Mesendoderm (in vitro differentiated cells): Measurements from ENCODE around the gene TIMELESS.

ENCODE experiments used
- DNase-seq: peaks from one replicate; pipeline ENCODE4 v3.0.0; 2013
- H2AK5ac ChIP-seq: 2 replicates; pipeline ENCODE4 v1.6.1; 2013; ENCODE audit warnings: low read length, inconsistent platforms
- H2BK120ac ChIP-seq: 2 replicates; pipeline ENCODE4 v1.6.1; 2013; ENCODE audit warnings: low read depth, mild to moderate bottlenecking, low read length, moderate library complexity, mixed read lengths
- H2BK15ac ChIP-seq: replicated peaks from 2 replicates; pipeline ENCODE4 v1.6.1; 2013; ENCODE audit warnings: low read depth, mild to moderate bottlenecking, moderate library complexity
- H2BK5ac ChIP-seq: 2 replicates; pipeline ENCODE4 v1.6.1; 2013; ENCODE audit warnings: low read length, inconsistent platforms
- H3K18ac ChIP-seq: 2 replicates; pipeline ENCODE4 v1.6.1; 2013; ENCODE audit warnings: mild to moderate bottlenecking, low read length, mixed read lengths
- H3K23ac ChIP-seq: one replicate; pipeline ENCODE4 v1.6.1; 2013; ENCODE audit warnings: low read length
- H3K27ac ChIP-seq: 2 replicates; pipeline ENCODE4 v1.5.1; 2013; ENCODE audit warnings: low read depth, mild to moderate bottlenecking, inconsistent platforms, low read length, moderate library complexity
- H3K27me3 ChIP-seq: 2 replicates; pipeline ENCODE4 v1.6.1; 2013; ENCODE audit warnings: low read length, control low read depth, mild to moderate bottlenecking, inconsistent platforms; ENCODE audit not compliant: insufficient read depth, poor library complexity
- H3K36me3 ChIP-seq: 2 replicates; pipeline ENCODE4 v1.6.1; 2013; ENCODE audit warnings: low read length, inconsistent platforms; ENCODE audit not compliant: control insufficient read depth, insufficient read depth
- H3K4ac ChIP-seq: one replicate; pipeline ENCODE4 v1.6.1; 2013; ENCODE audit warnings: low read depth, mild to moderate bottlenecking, low read length, moderate library complexity
- H3K4me1 ChIP-seq: 2 replicates; pipeline ENCODE4 v1.6.1; 2013; ENCODE audit warnings: low read depth, low read length, inconsistent platforms; ENCODE audit not compliant: control insufficient read depth
- H3K4me2 ChIP-seq: 2 replicates; pipeline ENCODE4 v1.6.1; 2013; ENCODE audit warnings: low read length
- H3K4me3 ChIP-seq: 2 replicates; pipeline ENCODE4 v1.5.1; 2013; ENCODE audit warnings: mild to moderate bottlenecking, low read length
- H3K56ac ChIP-seq: one replicate; pipeline ENCODE4 v1.6.1; 2013; ENCODE audit warnings: low read length
- H3K79me1 ChIP-seq: 2 replicates; pipeline ENCODE4 v1.6.1; 2013; ENCODE audit warnings: low read length, inconsistent platforms
- H3K79me2 ChIP-seq: 2 replicates; pipeline ENCODE4 v1.6.1; 2013; ENCODE audit warnings: mild to moderate bottlenecking, low read length; ENCODE audit not compliant: control insufficient read depth, insufficient read depth
- H3K9ac ChIP-seq: 2 replicates; pipeline ENCODE4 v1.6.1; 2013; ENCODE audit warnings: low read length, inconsistent platforms
- H4K5ac ChIP-seq: one replicate; pipeline ENCODE4 v1.6.1; 2013; ENCODE audit warnings: low read length
- H4K8ac ChIP-seq: one replicate; pipeline ENCODE4 v1.6.1; 2013; ENCODE audit warnings: low read depth, mild to moderate bottlenecking, control low read depth, low read length, moderate library complexity
- WGBS: extraction: QIAGEN DNeasy Blood & Tissue Kit; methylation state at CpG from one replicate; pipeline ENCODE4 v1.1.7; 2013; ENCODE audit warnings: low lambda C conversion rate, missing lambda C conversion rate; ENCODE audit not compliant: insufficient coverage; ENCODE audit errors: extremely low coverage; 5-methylcytosine and 5-hydroxymethylcytosine counted together

The TIMELESS gene

GRCh38 chr12:56484566-56484965, 35.3 kb upstream of the TIMELESS start:
- Histone ChIP-seq H3K4me1 (no peaks in the 10 kb centered on the region), H3K9ac (no peak overlapping the region), H3K79me2 (no peaks in the 10 kb centered on the region), H3K27me3 (peaks cover 12% of the 10 kb centered on the region), H3K36me3 (no peaks in the 10 kb centered on the region), H3K23ac (no peak overlapping the region), H3K4me3 (no peak overlapping the region), H3K27ac (no peak overlapping the region), H3K56ac (no peak overlapping the region), H2AK5ac (no peak overlapping the region), H2BK120ac (no peak overlapping the region), H4K8ac (no peak overlapping the region), H3K79me1 (no peaks in the 10 kb centered on the region), H2BK5ac (no peak overlapping the region), H3K4ac (no peak overlapping the region), H3K18ac (no peak overlapping the region), H3K4me2 (no peak overlapping the region), H4K5ac (no peak overlapping the region), H2BK15ac (no peak overlapping the region)
- no peak for DNase-seq
- WGBS = no CpG with 5 or more reads among the region's 1 CpG

- Histone ChIP-seq H4K5ac (no peak overlapping the region), H3K56ac (no peak overlapping the region), H2BK5ac (no peak overlapping the region), H3K18ac (no peak overlapping the region), H3K4me3 (no peak overlapping the region), H3K27ac (no peak overlapping the region), H4K8ac (no peak overlapping the region), H3K23ac (no peak overlapping the region), H3K9ac (no peak overlapping the region), H3K4me1 (no peaks in the 10 kb centered on the region), H2BK120ac (no peak overlapping the region), H3K79me2 (no peaks in the 10 kb centered on the region), H2BK15ac (no peak overlapping the region), H3K36me3 (no peaks in the 10 kb centered on the region), H3K4me2 (no peak overlapping the region), H2AK5ac (no peak overlapping the region), H3K79me1 (no peaks in the 10 kb centered on the region), H3K4ac (no peak overlapping the region), H3K27me3 (no peaks in the 10 kb centered on the region)
- DNase-seq = no peak
- no CpG with 5 or more reads among the region's 7 CpGs for WGBS
Observed at GRCh38 chr12:56479625-56480024, 30.4 kb upstream of the TIMELESS start.

DNA sequence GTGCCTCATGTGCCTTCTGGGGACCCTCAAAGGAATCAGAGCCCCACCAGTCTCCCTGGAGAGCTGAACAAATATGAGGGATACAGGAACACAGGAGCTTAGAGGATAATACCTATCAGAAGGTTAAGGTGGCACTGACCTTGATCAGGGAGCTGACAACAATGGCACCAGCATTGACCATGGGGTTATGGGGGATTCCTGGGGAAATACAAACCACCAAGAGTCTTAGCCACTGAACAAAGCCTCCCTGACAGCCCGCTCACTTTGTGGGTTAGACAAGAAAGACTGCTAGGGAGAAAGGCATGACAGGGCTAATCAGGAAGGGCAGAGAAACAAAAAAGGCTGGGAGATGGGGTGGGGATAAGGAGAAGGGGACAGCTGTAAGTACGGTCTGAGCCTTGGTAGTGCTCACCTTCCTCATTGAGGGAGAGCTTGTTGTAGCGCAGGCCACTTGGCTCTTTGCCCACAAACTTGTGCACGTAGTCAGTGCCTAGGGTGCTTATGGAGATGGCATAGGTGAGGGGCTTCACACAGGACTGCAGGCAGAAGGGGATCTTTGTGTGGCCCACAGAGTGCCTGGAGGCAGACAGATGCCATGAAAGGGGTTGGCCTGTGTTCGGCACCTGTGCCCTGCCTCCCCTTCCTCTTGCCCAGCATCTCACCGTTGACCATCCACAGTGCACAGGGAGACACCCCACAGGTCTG, 28.4 kb upstream of the TIMELESS start:
- no peak overlapping the region for H3K18ac ChIP-seq
- H2BK15ac ChIP-seq = no peak overlapping the region
- no peak overlapping the region for H2BK5ac ChIP-seq
- no peak overlapping the region for H3K4me3 ChIP-seq
- H3K79me1 ChIP-seq = no peaks in the 10 kb centered on the region
- H3K4me1 ChIP-seq = no peaks in the 10 kb centered on the region
- DNase-seq = no peak
- no peak overlapping the region for H4K8ac ChIP-seq
- H3K9ac ChIP-seq = no peak overlapping the region
- H3K79me2 ChIP-seq = no peaks in the 10 kb centered on the region
- H4K5ac ChIP-seq = no peak overlapping the region
- no peak overlapping the region for H3K56ac ChIP-seq
- WGBS = no CpG with 5 or more reads among the region's 6 CpGs
- H3K36me3 ChIP-seq = no peaks in the 10 kb centered on the region
- H3K4ac ChIP-seq = no peak overlapping the region
- no peak overlapping the region for H2BK120ac ChIP-seq
- no peak overlapping the region for H2AK5ac ChIP-seq
- peak overlapping the region; percentile 66 for H3K23ac ChIP-seq
- no peak overlapping the region for H3K4me2 ChIP-seq
- H3K27ac ChIP-seq = no peak overlapping the region
- H3K27me3 ChIP-seq = no peaks in the 10 kb centered on the region

- Histone ChIP-seq H3K36me3 (no peaks in the 10 kb centered on the region), H3K4me1 (no peaks in the 10 kb centered on the region), H3K4me3 (no peak overlapping the region), H3K23ac (no peak overlapping the region), H3K56ac (no peak overlapping the region), H2BK5ac (no peak overlapping the region), H3K9ac (no peak overlapping the region), H4K5ac (no peak overlapping the region), H4K8ac (no peak overlapping the region), H3K18ac (no peak overlapping the region), H3K27me3 (no peaks in the 10 kb centered on the region), H3K79me1 (no peaks in the 10 kb centered on the region), H3K4me2 (no peak overlapping the region), H2BK120ac (no peak overlapping the region), H3K4ac (no peak overlapping the region), H2BK15ac (no peak overlapping the region), H3K79me2 (no peaks in the 10 kb centered on the region), H3K27ac (no peak overlapping the region), H2AK5ac (no peak overlapping the region)
- WGBS = no CpG with 5 or more reads among the region's 1 CpG
- peak; percentile 40 for DNase-seq
Observed at GRCh38 chr12:56476972-56477432, 27.8 kb upstream of the TIMELESS start.

- H4K5ac ChIP-seq = no peak overlapping the region
Observed at GRCh38 chr12:56476143-56476542, 26.9 kb upstream of the TIMELESS start.

GRCh38 chr12:56474389-56474788, 25.2 kb upstream of the TIMELESS start:
- WGBS = no CpG with 5 or more reads among the region's 9 CpGs
- Histone ChIP-seq H3K9ac (no peak overlapping the region), H3K79me2 (peaks cover 5% of the 10 kb centered on the region), H2AK5ac (no peak overlapping the region), H4K5ac (no peak overlapping the region), H3K27me3 (no peaks in the 10 kb centered on the region), H3K4ac (no peak overlapping the region), H3K18ac (no peak overlapping the region), H3K4me2 (no peak overlapping the region), H3K4me1 (peaks cover 2% of the 10 kb centered on the region), H2BK15ac (no peak overlapping the region), H3K4me3 (no peak overlapping the region), H3K23ac (no peak overlapping the region), H3K79me1 (peaks cover 7% of the 10 kb centered on the region), H4K8ac (no peak overlapping the region), H3K56ac (no peak overlapping the region), H3K27ac (no peak overlapping the region), H2BK5ac (no peak overlapping the region), H2BK120ac (no peak overlapping the region), H3K36me3 (no peaks in the 10 kb centered on the region)
- no peak for DNase-seq

More at GRCh38 chr12:56476143-56476542, 26.9 kb upstream of the TIMELESS start:
- no peak overlapping the region for H2BK5ac ChIP-seq
- peaks cover 5% of the 10 kb centered on the region for H3K79me1 ChIP-seq
- no peak overlapping the region for H3K4me2 ChIP-seq
- DNase-seq = no peak
- H4K8ac ChIP-seq = no peak overlapping the region
- H3K23ac ChIP-seq = no peak overlapping the region
- no peak overlapping the region for H3K4ac ChIP-seq
- no peak overlapping the region for H3K9ac ChIP-seq
- no CpG with 5 or more reads among the region's 6 CpGs for WGBS
- H3K27me3 ChIP-seq = no peaks in the 10 kb centered on the region
- H3K4me1 ChIP-seq = no peaks in the 10 kb centered on the region
- no peak overlapping the region for H3K27ac ChIP-seq
- no peak overlapping the region for H3K4me3 ChIP-seq
- H3K56ac ChIP-seq = no peak overlapping the region
- no peaks in the 10 kb centered on the region for H3K36me3 ChIP-seq
- H3K18ac ChIP-seq = no peak overlapping the region
- H2BK120ac ChIP-seq = no peak overlapping the region
- H2AK5ac ChIP-seq = no peak overlapping the region
- H3K79me2 ChIP-seq = no peaks in the 10 kb centered on the region
- H2BK15ac ChIP-seq = no peak overlapping the region
